C1 segment of cervical spinal cord (tissue), 14 donors: ENCODE measurements around the gene CD40.

ENCODE experiments used
- DNase-seq, 14 donors: peaks; one replicate each; lab custom pipeline; 2025; lab: John Stamatoyannopoulos, UW

Gene CD40

GRCh38 chr20:46148313-46149208, 30.4 kb downstream of the CD40 start:
- no peak for DNase-seq

GRCh38 chr20:46150943-46151342, 32.8 kb downstream of the CD40 start:
- peak in 9 of 14 donors; percentile 8 to 72 (median 31) for DNase-seq

GRCh38 chr20:46151936-46152335, 33.8 kb downstream of the CD40 start:
- no peak for DNase-seq

- DNase-seq = no peak
Measured at GRCh38 chr20:46152824-46153586, 34.9 kb downstream of the CD40 start.

- DNase-seq = no peak
Measured at GRCh38 chr20:46154305-46154704, 36.2 kb downstream of the CD40 start.

GRCh38 chr20:46154796-46155195, 36.7 kb downstream of the CD40 start:
- DNase-seq = no peak

GRCh38 chr20:46156065-46156464, 38.0 kb downstream of the CD40 start:
- no peak for DNase-seq

- DNase-seq = no peak
Measured at GRCh38 chr20:46157076-46157592, 39.0 kb downstream of the CD40 start.

- no peak for DNase-seq
Measured at GRCh38 chr20:46157625-46158024, 39.5 kb downstream of the CD40 start.

GRCh38 chr20:46158476-46158987, 40.4 kb downstream of the CD40 start:
- no peak for DNase-seq

GRCh38 chr20:46159101-46159897, 41.2 kb downstream of the CD40 start:
- DNase-seq = no peak

GRCh38 chr20:46160661-46161060, 42.5 kb downstream of the CD40 start:
- DNase-seq = no peak

- no peak for DNase-seq
Measured at GRCh38 chr20:46161921-46162320, 43.8 kb downstream of the CD40 start.

- DNase-seq = no peak
Measured at GRCh38 chr20:46164254-46164653, 46.1 kb downstream of the CD40 start.

- no peak for DNase-seq
Measured at GRCh38 chr20:46167080-46167479, 49.0 kb downstream of the CD40 start.

GRCh38 chr20:46168438-46168837, 50.3 kb downstream of the CD40 start:
- no peak for DNase-seq

- DNase-seq = no peak
Measured at GRCh38 chr20:46169245-46170171, 51.4 kb downstream of the CD40 start.

- no peak for DNase-seq
Measured at GRCh38 chr20:46171476-46171875, 53.4 kb downstream of the CD40 start.

- DNase-seq = no peak
Measured at GRCh38 chr20:46171909-46172308, 53.8 kb downstream of the CD40 start.

GRCh38 chr20:46172455-46172854, 54.3 kb downstream of the CD40 start:
- no peak for DNase-seq
